Left renal cortex interstitium (tissue), 4 donors: ENCODE results near the gene RYR2. TPM values are rescaled to one million over a fixed set of nuclear protein-coding genes. Genes with fewer than 3 reads are reported as not detected.

ENCODE experiments used
- DNase-seq, 4 donors: peaks; one replicate each; pipeline ENCODE4 v3.0.0-alpha.2; 2013; ENCODE audit warnings: low read depth in 4 of 4, low spot score in 2 of 4, missing footprints in 1 of 4
- polyA plus RNA-seq, 4 donors: library from polyadenylated mRNA; unstranded; fragments of 120-200 nt; gene quantifications; one replicate each; pipeline ENCODE4 v1.2.1, GENCODE V29; 2013; ENCODE audit not compliant: insufficient read length in 4 of 4

Gene RYR2
- polyA plus RNA-seq, 4 donors = 1.1 to 1.4 (median 1.2) TPM

- no peak for DNase-seq
Observed at GRCh38 chr1:237868817-237869600, 827.0 kb downstream of the RYR2 start.

- no peak for DNase-seq
Observed at GRCh38 chr1:237873487-237874211, 831.7 kb downstream of the RYR2 start.

GRCh38 chr1:237875291-237875690 is 833.3 kb downstream of the RYR2 start:
- DNase-seq = no peak

- DNase-seq = no peak
Observed at GRCh38 chr1:237877631-237878030, 835.6 kb downstream of the RYR2 start.

GRCh38 chr1:237878406-237878805 is 836.4 kb downstream of the RYR2 start:
- DNase-seq = no peak

GRCh38 chr1:237879195-237879594 is 837.2 kb downstream of the RYR2 start:
- no peak for DNase-seq

Other genes with a start within 250 kb of the RYR2 start
- 10 to 100 TPM; 27.7 to 43.5 (median 37.6) TPM for gene MTR, start 246.9 kb upstream of the RYR2 start, polyA plus RNA-seq
- gene MT1HL1, start 37.7 kb upstream of the RYR2 start, polyA plus RNA-seq = under 1 TPM in 1 of 4 donors, not detected in 3; 0.38 TPM